Measurements from ENCODE around the gene SPDYE5. TPM values are rescaled to one million over a fixed set of nuclear protein-coding genes. Genes with fewer than 3 reads are reported as not detected.
"Not testable (repeated sequence)": the region's sequence is repeated elsewhere in the genome, so short reads cannot be mapped to it uniquely, and the experiment has no call there.

The SPDYE5 gene
- total and polyA plus RNA-seq, 10 of the 15 experiments (the other 5 are each of a cell fraction or from before 2014, with no cell fraction given): 0.07 to 2.7 (median 1.4) TPM; not detected in 6

DNA sequence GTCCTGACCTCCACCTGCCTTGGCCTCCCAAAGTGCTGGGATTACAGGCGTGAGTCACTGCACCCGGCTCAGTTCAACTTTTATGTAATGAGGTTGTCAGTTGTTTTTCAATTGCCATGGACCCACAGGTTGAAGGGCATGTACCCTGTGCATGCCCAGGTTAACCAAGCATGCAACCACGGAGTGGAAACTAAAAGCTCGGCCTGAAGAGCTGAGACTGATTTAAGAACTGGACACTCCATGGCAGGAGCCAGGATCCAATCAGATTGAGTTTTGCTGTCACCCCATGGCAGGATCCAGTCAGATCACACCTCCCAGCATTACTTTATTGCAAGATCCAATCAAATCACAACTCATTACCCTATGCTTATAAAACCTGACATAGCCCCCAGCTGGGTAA lies 16.9 kb downstream of the SPDYE5 start:
- CTCF ChIA-PET; H3K4me3 ChIP-seq; H3K9me3 ChIP-seq (replicated peaks; ENCODE audit: control insufficient read depth, insufficient read depth, low read length); H3K36me3 ChIP-seq (ENCODE audit: control insufficient read depth in 2 of 2, insufficient read depth in 2 of 2, low read length in 1 of 2); BruUV-seq (replicated peaks); DNase-seq (ENCODE audit: low read depth, low spot score); RAD21 ChIA-PET (ENCODE audit: unreplicated experiment); intact Hi-C loops (cut with micrococcal nuclease; ENCODE audit: unreplicated experiment); H3K9ac ChIP-seq (ENCODE audit: control insufficient read depth, insufficient read depth, low read length); SMC1A ChIA-PET (ENCODE audit: uncharacterized antibody, unreplicated experiment); H3K4me2 ChIP-seq (ENCODE audit: control insufficient read depth, insufficient read depth); H3K27ac ChIP-seq (ENCODE audit: control insufficient read depth, insufficient read depth); in situ Hi-C loops (cut with MboI); H2AFZ ChIP-seq (ENCODE audit: control insufficient read depth, low read depth, low read length); H4K20me1 ChIP-seq (ENCODE audit: control insufficient read depth, insufficient read depth); H3K4me1 ChIP-seq (ENCODE audit: control insufficient read depth, insufficient read depth, low read length); H3K79me2 ChIP-seq (ENCODE audit: control insufficient read depth, insufficient read depth, low read length); H3K27me3 ChIP-seq (replicated peaks in 1 of 2; ENCODE audit: control insufficient read depth in 2 of 2, insufficient read depth in 2 of 2, low read length in 1 of 2); FAIRE-seq: not testable (repeated sequence)
- POLR2A ChIA-PET: interaction anchor here (0.6 kb wide), 1 partner anchor 430 kb away, joined by 3 read pairs; no protein-coding TSS in a partner anchor
- peak; percentile 92 for ATAC-seq
- 0% methylated on average over 2 of the region's 4 CpGs for WGBS (ENCODE audit: insufficient coverage, insufficient replicate concordance, low lambda C conversion rate, missing lambda C conversion rate)

DNA sequence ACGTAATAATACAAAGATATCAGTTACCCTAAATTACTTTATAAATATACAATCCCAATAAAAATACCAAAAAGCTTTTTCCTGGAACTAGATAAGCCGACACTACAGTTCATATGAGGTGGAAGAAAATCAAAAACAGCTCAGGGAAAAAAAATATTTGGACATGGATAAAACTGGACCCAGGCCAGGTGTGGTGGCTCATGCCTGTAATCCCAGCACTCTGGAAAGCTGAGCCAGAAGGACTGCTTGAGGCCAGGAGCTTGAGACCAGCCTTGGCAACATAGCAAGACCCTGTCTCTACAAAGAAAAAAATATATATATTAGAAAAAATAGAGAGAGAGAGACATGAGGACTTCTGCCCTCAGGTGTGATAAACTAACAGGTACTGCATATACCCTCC lies 26.7 kb downstream of the SPDYE5 start:
- H3K4me2 ChIP-seq (ENCODE audit: control insufficient read depth, insufficient read depth); BruUV-seq (replicated peaks); POLR2A ChIA-PET; H2AFZ ChIP-seq (ENCODE audit: control insufficient read depth, low read depth, low read length); SMC1A ChIA-PET (ENCODE audit: uncharacterized antibody, unreplicated experiment); H3K79me2 ChIP-seq (ENCODE audit: control insufficient read depth, insufficient read depth, low read length); H3K27me3 ChIP-seq (replicated peaks in 1 of 2; ENCODE audit: control insufficient read depth in 2 of 2, insufficient read depth in 2 of 2, low read length in 1 of 2); in situ Hi-C loops (cut with MboI); H3K27ac ChIP-seq (ENCODE audit: control insufficient read depth, insufficient read depth); H3K9me3 ChIP-seq (replicated peaks; ENCODE audit: control insufficient read depth, insufficient read depth, low read length); DNase-seq (ENCODE audit: low read depth, low spot score); CTCF ChIA-PET; intact Hi-C loops (cut with micrococcal nuclease; ENCODE audit: unreplicated experiment); RAD21 ChIA-PET (ENCODE audit: unreplicated experiment); FAIRE-seq; H3K9ac ChIP-seq (ENCODE audit: control insufficient read depth, insufficient read depth, low read length); H3K4me1 ChIP-seq (ENCODE audit: control insufficient read depth, insufficient read depth, low read length); ATAC-seq; H3K4me3 ChIP-seq; H4K20me1 ChIP-seq (ENCODE audit: control insufficient read depth, insufficient read depth); H3K36me3 ChIP-seq (ENCODE audit: control insufficient read depth in 2 of 2, insufficient read depth in 2 of 2, low read length in 1 of 2): not testable (repeated sequence)
- WGBS (ENCODE audit: insufficient coverage, insufficient replicate concordance, low lambda C conversion rate, missing lambda C conversion rate): 100% methylated on average over 2 of the region's 2 CpGs

DNA sequence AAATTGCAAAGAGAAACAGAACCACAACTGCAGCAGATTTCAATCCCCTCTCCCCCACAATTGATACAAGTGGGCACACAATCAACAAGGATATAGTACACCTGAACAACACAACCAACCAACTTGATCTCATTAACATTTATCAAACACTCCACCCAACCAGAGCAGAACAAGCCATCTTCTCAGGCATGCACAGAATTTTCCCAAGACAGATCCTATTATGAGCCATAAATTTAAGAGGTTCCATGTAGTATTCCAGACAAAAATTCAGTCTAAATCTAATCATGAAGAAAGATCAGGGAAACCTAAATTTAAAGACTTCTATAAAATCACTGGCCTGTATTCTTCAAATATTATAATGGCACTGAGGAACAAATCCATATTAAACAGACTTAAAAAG lies 29.6 kb downstream of the SPDYE5 start:
- H3K9me3 ChIP-seq (replicated peaks; ENCODE audit: control insufficient read depth, insufficient read depth, low read length); H2AFZ ChIP-seq (ENCODE audit: control insufficient read depth, low read depth, low read length); ATAC-seq; H4K20me1 ChIP-seq (ENCODE audit: control insufficient read depth, insufficient read depth); H3K4me1 ChIP-seq (ENCODE audit: control insufficient read depth, insufficient read depth, low read length); BruUV-seq (replicated peaks); DNase-seq (ENCODE audit: low read depth, low spot score); H3K36me3 ChIP-seq (ENCODE audit: control insufficient read depth in 2 of 2, insufficient read depth in 2 of 2, low read length in 1 of 2); CTCF ChIA-PET; H3K27ac ChIP-seq (ENCODE audit: control insufficient read depth, insufficient read depth); FAIRE-seq; SMC1A ChIA-PET (ENCODE audit: uncharacterized antibody, unreplicated experiment); H3K9ac ChIP-seq (ENCODE audit: control insufficient read depth, insufficient read depth, low read length); H3K4me2 ChIP-seq (ENCODE audit: control insufficient read depth, insufficient read depth); POLR2A ChIA-PET; RAD21 ChIA-PET (ENCODE audit: unreplicated experiment); H3K4me3 ChIP-seq; in situ Hi-C loops (cut with MboI); H3K27me3 ChIP-seq (replicated peaks in 1 of 2; ENCODE audit: control insufficient read depth in 2 of 2, insufficient read depth in 2 of 2, low read length in 1 of 2): not testable (repeated sequence)
- H3K79me2 ChIP-seq (ENCODE audit: control insufficient read depth, insufficient read depth, low read length): peaks cover 15% of the 10 kb centered on the region
- intact Hi-C loops (cut with micrococcal nuclease; ENCODE audit: unreplicated experiment): loop anchor here (10.0 kb wide), 2 partner anchors 57 to 73 kb away; no protein-coding TSS in a partner anchor
